ENCODE data around the gene RIN1.

- TF ChIP-seq POLR2A (IDR thresholded peaks at IDR 0.05) (no peak), CTCF (IDR thresholded peaks at IDR 0.05) (no peak), POLR2AphosphoS5 (IDR thresholded peaks at IDR 0.05) (no peak)
Measured at GRCh38 chr11:66365166-66365565, 28.9 kb upstream of the RIN1 start.

Measured in prostate gland (tissue), 2 donors.